Urinary bladder (tissue), 4 donors: ENCODE measurements around the gene INO80. TPM values are rescaled to one million over a fixed set of nuclear protein-coding genes. Genes with fewer than 3 reads are reported as not detected.

Source experiments
- DNase-seq: peaks from one replicate; pipeline ENCODE4 v3.0.0-alpha.2; 2015; ENCODE audit errors: extremely low spot score
- H3K27ac ChIP-seq: one replicate; pipeline ENCODE4 v1.5.1; 2013; ENCODE audit warnings: low read depth, mild to moderate bottlenecking, moderate library complexity
- H3K36me3 ChIP-seq: one replicate; pipeline ENCODE4 v1.6.1; 2013; ENCODE audit warnings: mild to moderate bottlenecking, moderate library complexity; ENCODE audit not compliant: insufficient read depth
- H3K4me1 ChIP-seq: one replicate; pipeline ENCODE4 v1.6.1; 2013; ENCODE audit warnings: mild to moderate bottlenecking, moderate library complexity; ENCODE audit not compliant: insufficient read depth
- H3K4me3 ChIP-seq: one replicate; pipeline ENCODE4 v1.5.1; 2013; ENCODE audit warnings: low read depth, low read length
- WGBS: extraction: QIAGEN DNeasy Blood & Tissue Kit; methylation state at CpG from one replicate; pipeline ENCODE4 v1.1.7; 2013; 5-methylcytosine and 5-hydroxymethylcytosine counted together
- polyA plus RNA-seq: library from polyadenylated mRNA; stranded (reverse); fragments of 200-250 nt; gene quantifications from one replicate; pipeline ENCODE4 v1.2.3, GENCODE V29; 2013
- total RNA-seq: library from RNA; depleted of rRNA; stranded (reverse); fragments of >200 nt; gene quantifications from one replicate; pipeline ENCODE4 v1.2.3, GENCODE V29; 2014
- donor health status: healthy with polysubstance abuse.
- donor health status: healthy.

INO80 gene
- total and polyA plus RNA-seq, 2 donors = 16.1 to 36.6 TPM

DNA sequence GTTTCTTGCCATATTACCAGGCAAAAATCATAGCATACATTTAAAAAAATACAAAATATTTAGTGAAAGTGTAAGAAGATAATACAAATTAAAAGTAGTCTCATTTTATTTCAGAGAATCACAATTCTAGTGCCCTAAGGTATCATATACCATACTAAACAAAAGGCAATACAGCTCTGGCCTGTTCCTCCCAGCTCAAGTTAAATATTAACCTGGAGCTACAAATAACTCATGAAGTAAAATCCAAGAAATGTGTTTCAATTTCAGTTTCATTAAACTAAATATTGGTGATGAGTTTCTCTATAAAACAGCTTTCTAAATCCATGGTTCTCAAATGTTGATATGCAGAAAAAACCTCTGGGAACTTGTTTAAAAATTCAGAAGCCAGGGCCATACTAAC is 67.7 kb downstream of the INO80 start:
- no peak overlapping the region for H3K27ac ChIP-seq
- H3K4me3 ChIP-seq = no peak overlapping the region
- no peaks in the 10 kb centered on the region for H3K4me1 ChIP-seq
- peaks cover 8% of the 10 kb centered on the region for H3K36me3 ChIP-seq
- no peak for DNase-seq

DNA sequence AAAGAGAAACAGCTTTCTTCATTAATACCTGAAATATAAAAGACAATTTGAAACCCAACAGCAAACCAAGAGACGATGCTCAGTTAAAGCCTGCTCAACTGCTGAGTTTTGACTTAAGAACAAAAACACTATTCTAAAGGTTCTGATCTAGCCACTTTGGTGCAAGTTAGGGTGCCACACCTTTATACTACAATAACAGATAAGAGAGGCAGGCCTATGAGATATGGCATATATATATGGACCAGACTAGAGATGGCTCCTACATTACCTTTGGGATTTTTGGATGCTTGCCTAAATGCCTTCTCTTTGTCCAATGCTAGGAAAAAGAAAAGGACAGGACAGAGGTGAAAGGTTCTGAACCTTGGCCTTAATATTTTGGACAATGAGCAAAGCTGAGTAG is 68.6 kb downstream of the INO80 start:
- H3K27ac ChIP-seq = no peak overlapping the region
- H3K36me3 ChIP-seq = peaks cover 8% of the 10 kb centered on the region
- DNase-seq = no peak
- H3K4me3 ChIP-seq = no peak overlapping the region
- WGBS = 94% methylated on average over 1 of the region's 1 CpG
- H3K4me1 ChIP-seq = no peaks in the 10 kb centered on the region

DNA sequence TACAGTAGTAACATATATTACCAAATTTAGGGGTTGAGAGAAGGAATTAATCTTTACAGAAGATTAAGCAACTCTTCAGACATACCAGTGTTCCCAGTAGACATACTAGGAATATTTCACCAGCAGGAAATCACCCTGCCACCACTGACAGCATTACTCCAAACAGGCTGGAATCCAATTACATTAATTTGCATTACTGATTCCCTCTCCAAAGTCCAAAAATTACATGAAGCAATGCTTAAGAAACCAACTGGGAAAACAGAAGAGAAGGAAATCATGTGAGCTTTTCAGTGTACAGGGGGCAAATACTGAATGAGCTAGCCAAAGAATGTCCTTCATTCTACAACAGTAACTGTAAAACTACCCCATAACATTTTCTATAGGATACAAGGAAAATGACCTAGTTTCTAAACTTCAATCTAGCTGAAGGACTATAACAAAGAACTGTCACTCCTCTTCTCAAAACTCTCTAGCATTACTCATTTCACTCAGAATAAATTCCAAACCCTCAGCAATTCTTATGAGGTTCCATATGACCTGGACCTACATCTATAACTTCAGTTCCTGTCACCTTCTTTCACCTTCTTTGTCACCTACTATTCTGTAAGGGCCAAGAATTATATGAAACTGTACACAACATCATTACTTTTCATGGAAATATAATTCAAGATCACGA is 72.7 kb downstream of the INO80 start:
- peaks cover 7% of the 10 kb centered on the region for H3K36me3 ChIP-seq
- 84% methylated on average over 1 of the region's 1 CpG for WGBS

DNA sequence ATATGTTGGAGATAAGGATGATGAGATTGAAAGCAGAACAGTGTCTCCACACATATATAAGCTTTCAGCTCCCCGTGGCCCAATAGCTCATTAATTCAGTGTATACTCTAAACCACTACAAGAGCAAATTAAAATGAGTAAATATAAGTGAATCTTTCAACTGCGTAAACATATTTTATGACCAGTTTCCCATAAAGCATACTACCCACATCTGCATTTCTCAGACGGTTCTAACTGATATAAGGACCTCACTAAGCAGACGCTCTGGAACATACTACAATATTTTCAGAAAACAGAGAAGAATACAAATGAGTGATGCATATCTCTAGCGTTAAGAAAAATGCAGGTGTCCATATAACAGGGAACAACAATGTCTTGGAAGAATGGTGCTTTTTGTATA is 73.2 kb downstream of the INO80 start:
- H3K4me1 ChIP-seq = no peaks in the 10 kb centered on the region
- no peak for DNase-seq
- H3K27ac ChIP-seq = no peak overlapping the region
- H3K36me3 ChIP-seq = peaks cover 7% of the 10 kb centered on the region
- no peak overlapping the region for H3K4me3 ChIP-seq
- 78% methylated on average over 5 of the region's 5 CpGs for WGBS

More for the DNA sequence above, 72.7 kb downstream of the INO80 start:
- Histone ChIP-seq H3K4me3 (no peak overlapping the region), H3K27ac (no peak overlapping the region), H3K4me1 (no peaks in the 10 kb centered on the region)
- no peak for DNase-seq

DNA sequence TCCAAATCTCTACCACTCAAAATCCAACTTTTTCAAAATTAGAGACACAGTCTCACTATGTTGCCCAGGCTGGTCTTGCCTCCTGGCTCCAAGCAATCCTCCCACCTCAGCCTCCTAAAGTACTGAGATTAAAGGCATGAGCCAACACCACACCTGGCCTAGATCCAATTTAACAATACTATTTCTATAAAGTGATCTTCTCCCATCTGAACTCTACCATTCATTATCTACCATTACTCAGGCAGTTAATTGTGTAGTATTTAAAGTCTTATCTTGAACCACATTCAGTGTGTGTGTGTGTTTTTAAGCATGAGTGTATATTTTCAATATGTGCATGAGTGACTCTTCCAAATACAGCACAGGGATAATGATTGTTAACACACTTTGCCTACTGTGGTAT is 77.0 kb downstream of the INO80 start:
- Histone ChIP-seq H3K27ac (peak overlapping the region; percentile 2), H3K4me1 (no peaks in the 10 kb centered on the region), H3K4me3 (no peak overlapping the region), H3K36me3 (no peaks in the 10 kb centered on the region)
- no peak for DNase-seq

DNA sequence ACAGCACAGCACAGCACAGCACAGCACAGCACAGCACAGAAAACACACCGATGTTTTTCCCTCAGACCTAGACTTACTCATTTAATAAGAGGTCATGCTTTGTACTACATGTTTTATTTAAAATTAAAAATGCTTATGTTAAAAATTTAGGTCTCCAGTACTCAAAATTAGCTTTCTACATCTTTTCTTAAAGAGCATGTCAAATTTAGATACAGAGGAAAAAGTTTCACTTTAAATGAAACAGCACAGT is 84.1 kb downstream of the INO80 start:
- Histone ChIP-seq H3K36me3 (peaks cover 2% of the 10 kb centered on the region), H3K4me3 (no peak overlapping the region), H3K27ac (no peak overlapping the region), H3K4me1 (no peaks in the 10 kb centered on the region)
- 89% methylated on average over 1 of the region's 1 CpG for WGBS
- DNase-seq = no peak

DNA sequence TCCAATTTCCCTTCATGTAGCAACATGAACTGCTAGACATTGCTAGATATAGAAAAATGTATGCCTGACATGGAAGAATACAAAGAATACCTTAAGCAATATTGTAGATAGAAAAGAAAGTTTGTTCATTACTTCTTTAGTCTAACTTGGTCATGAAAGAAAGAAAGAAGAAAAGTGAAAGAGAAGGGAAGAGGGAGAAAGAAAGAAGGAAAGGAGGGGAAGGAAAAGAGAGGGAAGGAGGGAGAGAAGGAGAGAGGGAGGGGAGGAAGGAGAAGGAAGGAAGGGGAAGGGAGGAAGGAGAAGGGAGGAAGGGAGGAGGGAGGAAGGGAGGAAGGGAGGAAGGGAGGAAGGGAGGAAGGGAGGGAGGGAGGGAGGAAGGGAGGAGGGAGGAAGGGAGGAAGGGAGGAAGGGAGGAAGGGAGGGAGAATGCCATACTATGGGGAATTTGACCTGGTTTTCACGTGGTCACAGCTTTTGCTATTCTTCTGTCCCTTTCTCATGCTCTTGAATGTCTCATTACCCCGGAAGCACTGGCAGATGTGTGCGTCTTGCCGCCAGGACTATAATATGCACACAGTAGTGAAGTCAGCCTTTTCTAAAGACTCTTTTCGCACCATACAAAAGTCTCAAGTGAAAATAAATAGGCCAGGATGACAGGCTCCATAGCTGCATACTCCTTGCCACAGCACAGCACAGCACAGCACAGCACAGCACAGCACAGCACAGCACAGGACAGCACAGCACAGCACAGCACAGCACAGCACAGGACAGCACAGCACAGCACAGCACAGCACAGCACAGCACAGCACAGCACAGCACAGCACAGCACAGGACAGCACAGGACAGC is 84.6 kb downstream of the INO80 start:
- 75% methylated on average over 5 of the region's 5 CpGs for WGBS
- no peaks in the 10 kb centered on the region for H3K4me1 ChIP-seq
- no peak overlapping the region for H3K4me3 ChIP-seq
- DNase-seq = no peak
- peaks cover 2% of the 10 kb centered on the region for H3K36me3 ChIP-seq
- H3K27ac ChIP-seq = no peak overlapping the region

DNA sequence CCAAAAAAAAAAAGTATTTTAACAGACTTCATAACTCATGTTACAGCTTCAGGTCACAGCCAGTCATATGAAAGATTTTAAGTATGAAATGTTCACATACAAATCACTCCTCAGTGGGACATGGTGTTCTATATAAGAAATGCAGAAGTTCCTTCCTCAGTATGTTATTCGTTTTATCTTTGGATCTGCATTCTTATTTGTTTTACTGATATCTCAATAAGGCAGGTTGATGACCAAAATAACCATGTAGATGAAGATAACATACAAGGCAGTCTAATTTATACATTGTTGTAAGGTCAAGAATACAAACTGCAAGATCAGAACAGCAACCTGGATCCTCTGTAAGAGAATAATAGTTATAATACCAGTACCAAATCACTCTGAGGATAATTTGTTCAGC is 87.2 kb downstream of the INO80 start:
- no peaks in the 10 kb centered on the region for H3K4me1 ChIP-seq
- no peak for DNase-seq
- H3K4me3 ChIP-seq = no peak overlapping the region
- 68% methylated on average over 1 of the region's 1 CpG for WGBS
- no peak overlapping the region for H3K27ac ChIP-seq
- peaks cover 3% of the 10 kb centered on the region for H3K36me3 ChIP-seq

DNA sequence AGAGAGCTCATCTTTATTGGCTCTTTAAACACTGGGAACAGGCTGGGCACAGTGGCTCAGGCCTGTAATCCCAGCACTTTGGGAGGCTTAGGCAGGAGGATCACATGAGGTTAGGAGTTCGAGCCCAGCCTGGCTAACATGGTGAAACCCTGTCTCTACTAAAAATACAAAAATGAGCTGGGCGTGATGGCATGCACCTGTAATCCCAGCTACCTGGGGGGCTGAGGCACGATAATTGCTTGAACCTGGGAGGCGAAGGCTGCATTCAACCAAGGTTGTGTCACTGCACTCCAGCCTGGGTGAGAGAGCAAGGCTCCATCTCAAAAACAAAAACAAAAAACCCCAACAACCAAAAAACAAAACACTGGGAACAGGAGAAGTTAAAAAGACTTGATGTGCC is 90.7 kb downstream of the INO80 start:
- peaks cover 3% of the 10 kb centered on the region for H3K36me3 ChIP-seq
- DNase-seq = no peak
- no peak overlapping the region for H3K27ac ChIP-seq
- H3K4me1 ChIP-seq = no peaks in the 10 kb centered on the region
- H3K4me3 ChIP-seq = no peak overlapping the region
- 79% methylated on average over 4 of the region's 4 CpGs for WGBS

DNA sequence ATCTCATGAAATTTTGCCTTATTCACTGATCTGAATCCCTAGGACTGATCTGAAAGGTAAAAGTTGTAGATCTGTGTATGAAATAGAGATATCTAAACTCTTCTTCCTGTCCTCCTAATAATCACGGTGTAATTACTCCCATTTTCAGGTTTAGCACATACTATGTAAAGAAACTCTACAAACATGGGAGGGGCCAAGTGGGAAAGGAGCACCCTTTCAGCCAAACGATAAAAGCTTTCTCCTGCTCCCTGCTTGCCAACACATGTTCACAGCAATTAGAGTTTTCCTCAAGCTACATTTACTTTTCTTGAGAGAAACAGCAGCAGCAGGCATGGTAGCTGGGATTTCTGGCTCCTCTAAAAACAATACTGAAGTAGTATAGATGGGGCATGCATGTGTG is 91.2 kb downstream of the INO80 start:
- no peaks in the 10 kb centered on the region for H3K4me1 ChIP-seq
- WGBS = 37% methylated on average over 2 of the region's 2 CpGs
- H3K4me3 ChIP-seq = no peak overlapping the region
- DNase-seq = no peak
- H3K36me3 ChIP-seq = peaks cover 3% of the 10 kb centered on the region
- H3K27ac ChIP-seq = no peak overlapping the region

DNA sequence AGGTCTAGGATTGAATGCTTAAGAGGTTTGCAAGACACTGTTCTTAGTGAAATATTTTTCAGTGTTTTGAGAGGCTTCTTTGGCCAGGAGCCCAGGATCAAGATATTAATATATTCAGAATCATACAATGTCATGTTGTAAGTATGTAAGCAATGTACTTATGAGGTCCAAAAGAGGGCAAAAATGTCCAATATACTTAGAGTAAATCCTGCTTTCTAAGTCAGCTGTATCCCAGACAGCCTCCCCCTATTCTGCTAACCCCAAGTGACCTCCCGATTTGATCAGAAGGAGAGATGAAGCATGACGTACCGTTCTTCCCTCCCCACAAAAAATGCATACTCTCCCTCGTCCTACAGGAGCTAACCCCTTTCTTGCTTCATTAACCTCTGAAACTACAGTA is 91.9 kb downstream of the INO80 start:
- no peak for DNase-seq
- Histone ChIP-seq H3K4me3 (no peak overlapping the region), H3K36me3 (peaks cover 2% of the 10 kb centered on the region), H3K27ac (no peak overlapping the region), H3K4me1 (no peaks in the 10 kb centered on the region)
- 21% methylated on average over 4 of the region's 4 CpGs for WGBS

DNA sequence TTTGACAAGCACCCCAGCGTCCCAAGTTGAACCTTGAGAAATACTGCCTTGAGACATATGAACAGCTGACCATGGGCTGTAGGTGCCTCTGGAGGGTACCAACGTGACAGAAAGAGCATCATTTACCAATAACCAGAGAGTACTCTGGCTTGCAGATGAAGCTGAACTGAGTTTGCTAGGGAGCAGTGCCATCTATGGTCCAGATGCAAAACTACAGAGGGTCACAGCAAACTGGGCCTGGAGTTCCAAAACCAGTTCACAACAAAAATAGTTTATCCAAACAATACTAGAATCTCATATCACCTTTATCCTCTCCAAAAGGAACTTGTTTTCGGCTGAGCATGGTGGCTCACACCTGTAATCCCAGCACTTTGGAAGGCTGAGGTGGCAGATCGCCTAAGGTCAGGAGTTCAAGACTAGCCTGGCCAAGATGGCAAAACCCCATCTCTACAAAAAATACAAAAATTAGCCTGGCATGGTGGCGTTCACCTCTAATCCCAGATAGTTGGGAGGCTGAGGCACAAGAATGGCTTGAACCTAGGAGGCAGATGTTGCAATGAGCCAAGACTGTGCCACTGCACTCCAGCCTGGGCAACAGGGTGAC is 93.5 kb downstream of the INO80 start:
- DNase-seq = no peak
- no peak overlapping the region for H3K4me3 ChIP-seq
- H3K36me3 ChIP-seq = peaks cover 2% of the 10 kb centered on the region
- H3K27ac ChIP-seq = no peak overlapping the region
- H3K4me1 ChIP-seq = no peaks in the 10 kb centered on the region
- 48% methylated on average over 5 of the region's 5 CpGs for WGBS

DNA sequence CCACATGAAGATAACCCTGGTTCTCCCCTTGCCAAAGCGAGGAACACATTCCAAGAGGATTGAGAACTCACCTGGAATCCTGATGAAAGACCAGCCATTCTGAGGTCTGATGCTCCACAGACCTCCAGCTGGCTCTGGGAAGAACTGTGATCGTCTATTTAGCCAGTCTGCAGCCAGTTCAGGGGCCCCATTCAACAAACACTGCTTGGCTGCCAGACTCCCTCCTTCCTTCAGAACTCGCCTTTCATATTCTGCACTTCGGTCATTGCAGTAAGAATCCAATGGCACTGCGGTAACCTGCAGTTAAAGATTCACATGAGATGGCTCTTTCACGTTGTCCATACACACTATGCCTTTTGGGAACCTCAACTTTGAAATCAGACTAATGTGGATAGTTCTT is 95.3 kb downstream of the INO80 start:
- no peaks in the 10 kb centered on the region for H3K4me1 ChIP-seq
- H3K36me3 ChIP-seq = no peaks in the 10 kb centered on the region
- H3K4me3 ChIP-seq = no peak overlapping the region
- no peak overlapping the region for H3K27ac ChIP-seq
- WGBS = 60% methylated on average over 6 of the region's 6 CpGs
- no peak for DNase-seq

DNA sequence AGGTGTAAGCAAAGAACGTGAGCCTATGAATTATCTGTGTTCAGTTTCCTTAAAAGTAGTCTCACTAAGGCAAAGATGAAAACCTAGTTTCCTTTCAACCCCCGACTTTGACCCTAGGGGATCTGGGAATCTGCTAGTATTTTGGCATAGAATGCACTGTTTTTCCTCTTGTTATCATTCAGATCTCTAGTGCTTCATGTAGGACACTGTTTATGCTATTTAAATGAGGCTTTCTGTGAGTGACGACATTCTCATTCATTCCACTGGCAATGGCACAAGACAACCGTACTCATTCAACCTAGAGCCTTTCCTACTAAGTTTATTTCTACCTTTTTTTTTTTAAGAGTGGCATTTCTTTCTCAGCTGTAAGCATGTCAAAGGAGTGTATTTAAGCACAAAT is 95.8 kb downstream of the INO80 start:
- Histone ChIP-seq H3K4me1 (no peaks in the 10 kb centered on the region), H3K36me3 (no peaks in the 10 kb centered on the region), H3K27ac (no peak overlapping the region), H3K4me3 (no peak overlapping the region)
- 45% methylated on average over 4 of the region's 4 CpGs for WGBS
- no peak for DNase-seq
